Activated naive CD8-positive, alpha-beta T cell treated with anti-CD3 and anti-CD28 coated beads, Interleukin-2, amount 10 ng/mL, durations not matched to agents 7 days and 5 days (primary cell): Measurements from ENCODE around the gene IL11. TPM values are rescaled to one million over a fixed set of nuclear protein-coding genes. Genes with fewer than 3 reads are reported as not detected.
A peak's percentile ranks its signal among the peaks of the same experiment; 100 is the strongest.
"Not testable (repeated sequence)": the region's sequence is repeated elsewhere in the genome, so short reads cannot be mapped to it uniquely, and the experiment has no call there.

Experiments used
- ATAC-seq: fragments of 150-1000 bp; cut with Tn5 transposase; one replicate; pipeline ENCODE4 v1.10.0; 2021; ENCODE audit warnings: low read depth, moderate library complexity
- POLR2A ChIA-PET: fragments of 350-600 bp; sonication (Branson Sonifier 250); formaldehyde crosslinking; loops from one replicate; lab custom pipeline; 2021; ENCODE audit warnings: antibody characterized with exemption; lab: Charles Lee
- DNase-seq: peaks from one replicate; pipeline ENCODE4 v3.0.0; 2021
- H3K27ac Mint-ChIP-seq: one replicate; pipeline ENCODE4 v1.8.0; 2022; ENCODE audit warnings: mild to moderate bottlenecking, mixed read lengths
- H3K27me3 Mint-ChIP-seq: one replicate; pipeline ENCODE4 v1.8.0; 2022; ENCODE audit warnings: mild to moderate bottlenecking, moderate library complexity, mixed read lengths
- H3K36me3 Mint-ChIP-seq: one replicate; pipeline ENCODE4 v1.8.0; 2021; ENCODE audit warnings: mild to moderate bottlenecking, mixed read lengths
- H3K4me1 Mint-ChIP-seq: one replicate; pipeline ENCODE4 v1.8.0; 2021; ENCODE audit warnings: mixed read lengths
- H3K4me3 Mint-ChIP-seq: one replicate; pipeline ENCODE4 v1.8.0; 2022; ENCODE audit warnings: mild to moderate bottlenecking, moderate library complexity, mixed read lengths
- H3K9me3 Mint-ChIP-seq: one replicate; pipeline ENCODE4 v1.8.0; 2021; ENCODE audit warnings: mixed read lengths
- total RNA-seq, 2 experiments: library from RNA; stranded (reverse); gene quantifications; one replicate each; pipeline ENCODE4 v1.2.3, GENCODE V29; 2021

IL11 gene
- total RNA-seq, 2 experiments from 2014 or later: 0.53 to 0.60 TPM

DNA sequence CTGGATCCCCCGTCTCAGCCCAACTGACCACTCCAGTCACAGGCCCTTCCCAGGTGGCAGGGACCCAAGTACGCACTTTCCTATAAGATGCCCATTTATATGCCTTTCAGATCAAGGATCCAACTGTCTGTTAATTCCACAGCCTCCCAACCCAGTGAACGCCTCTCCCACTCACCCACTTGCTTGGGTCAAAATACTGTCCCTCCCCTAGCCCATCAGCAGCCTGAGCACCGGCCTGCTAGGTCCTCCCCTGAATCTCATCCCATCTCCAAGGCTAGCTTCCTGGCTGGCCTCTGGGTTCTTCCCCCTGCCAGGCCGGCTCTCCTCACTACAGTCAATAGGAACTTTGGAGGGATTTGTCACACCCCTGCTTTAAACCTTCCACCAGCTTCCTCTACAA is 35.4 kb upstream of the IL11 start:
- Mint-ChIP-seq H3K36me3 (peaks cover 48% of the 10 kb centered on the region), H3K9me3 (peaks cover 11% of the 10 kb centered on the region), H3K27me3 (no peaks in the 10 kb centered on the region), H3K27ac (peak overlapping the region; percentile 99), H3K4me1 (peaks cover 36% of the 10 kb centered on the region), H3K4me3 (peak overlapping the region; percentile 95)
- ATAC-seq: no peak
- no peak for DNase-seq
- POLR2A ChIA-PET: interaction anchor here (1.5 to 12.9 kb wide), 5 partner anchors 15 to 151 kb away, joined by 3 to 211 read pairs (median 43); partner anchors contain the start of genes RPL28 and TMEM238

DNA sequence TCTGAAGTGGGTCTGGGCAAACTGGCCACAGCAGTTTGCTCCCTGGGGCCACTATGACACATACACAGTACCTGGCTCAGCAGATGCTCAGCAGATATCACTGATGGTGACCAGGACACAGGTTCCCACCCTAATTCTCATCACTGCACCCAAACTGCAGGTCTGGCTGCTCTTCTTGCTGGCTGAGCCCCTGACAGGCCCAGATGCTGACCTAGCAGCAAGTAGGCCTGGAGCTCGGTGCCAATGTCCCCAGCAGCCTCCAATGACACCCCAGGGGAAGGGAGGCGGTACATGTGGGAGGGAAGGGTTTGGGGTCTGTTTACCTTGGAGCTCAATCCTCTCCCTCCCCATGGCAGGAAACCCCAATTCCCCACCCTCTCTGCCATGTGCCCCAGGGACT is 32.2 kb upstream of the IL11 start:
- no peak for DNase-seq
- Mint-ChIP-seq H3K36me3 (peaks cover 42% of the 10 kb centered on the region), H3K9me3 (no peaks in the 10 kb centered on the region), H3K27me3 (no peaks in the 10 kb centered on the region), H3K4me1 (peaks cover 35% of the 10 kb centered on the region), H3K27ac (no peak overlapping the region), H3K4me3 (no peak overlapping the region)
- POLR2A ChIA-PET: interaction anchor here (2.1 to 12.9 kb wide), 2 partner anchors 12 to 19 kb away, joined by 7 to 211 read pairs; partner anchors contain the start of genes RPL28 and TMEM238
- ATAC-seq: no peak

DNA sequence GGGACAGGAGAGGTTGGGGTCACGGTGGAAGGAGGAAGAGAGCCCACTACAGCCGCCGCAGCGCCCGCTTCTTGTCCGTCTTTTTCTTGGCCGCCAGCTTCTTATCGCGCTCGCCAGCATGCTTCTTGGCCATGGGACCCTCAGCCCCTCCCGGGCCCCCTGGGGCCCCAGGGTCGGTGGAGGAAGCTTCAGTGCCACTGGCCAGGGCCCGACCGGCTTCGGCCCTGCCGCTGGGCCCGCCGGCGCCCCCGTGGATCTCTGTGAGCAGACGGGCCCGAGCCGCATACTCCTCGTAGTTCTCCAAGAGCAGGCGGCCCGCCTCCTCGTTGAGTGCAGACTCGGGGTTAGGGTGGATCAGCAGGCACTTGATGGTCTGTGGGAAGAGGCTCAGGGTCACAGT is 31.1 kb upstream of the IL11 start:
- H3K36me3 Mint-ChIP-seq: peaks cover 36% of the 10 kb centered on the region

DNA sequence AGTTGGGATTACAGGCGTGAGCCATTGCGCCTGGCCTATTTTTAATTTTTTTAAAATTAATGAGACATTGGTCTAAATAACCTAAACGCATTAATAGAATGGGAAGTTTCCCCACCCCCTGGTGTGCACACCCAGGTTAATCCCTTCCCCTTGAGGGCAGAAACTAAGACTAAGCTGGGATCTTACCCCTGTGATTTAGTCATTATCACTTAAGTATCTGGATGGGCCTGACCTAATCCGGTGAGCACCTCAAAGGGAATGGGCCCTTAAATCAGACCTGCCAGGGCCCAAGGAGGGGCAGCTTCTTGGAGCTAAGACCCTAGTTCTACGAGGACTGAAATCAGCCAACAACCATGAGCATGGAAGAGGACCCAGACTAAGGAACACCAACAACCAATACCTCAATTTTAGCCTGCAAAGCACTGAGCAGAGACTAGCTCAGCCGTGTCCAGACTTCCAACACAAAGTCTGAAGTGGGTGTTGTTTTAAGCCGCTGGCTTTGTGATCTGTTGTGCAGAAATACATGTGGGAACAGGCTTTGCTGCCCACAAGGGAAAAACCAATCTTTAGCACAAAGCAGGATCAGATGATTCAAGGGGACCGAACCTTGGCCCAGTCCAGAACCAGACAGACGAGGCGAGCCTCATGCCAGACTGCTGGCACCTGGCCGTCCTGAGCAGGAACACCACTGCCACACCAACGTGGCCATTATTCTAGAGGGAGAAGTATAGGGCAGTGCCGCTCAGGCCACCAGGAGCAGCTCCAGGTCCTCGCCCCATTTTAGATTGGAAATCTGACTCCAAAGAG is 30.2 kb upstream of the IL11 start:
- DNase-seq (no peak), ATAC-seq (no peak)
- Mint-ChIP-seq H3K27me3 (no peaks in the 10 kb centered on the region), H3K4me1 (peaks cover 23% of the 10 kb centered on the region), H3K9me3 (no peaks in the 10 kb centered on the region), H3K4me3 (no peak overlapping the region), H3K27ac (peak overlapping the region; percentile 54), H3K36me3 (peaks cover 26% of the 10 kb centered on the region)
- POLR2A ChIA-PET: interaction anchor here (1.5 to 12.9 kb wide), 3 partner anchors 8 to 17 kb away, joined by 9 to 211 read pairs (median 10); partner anchors contain the start of genes RPL28 and TMEM238

More for the DNA sequence above, 31.1 kb upstream of the IL11 start:
- H3K27me3 Mint-ChIP-seq, ATAC-seq, H3K27ac Mint-ChIP-seq, DNase-seq, H3K9me3 Mint-ChIP-seq, H3K4me3 Mint-ChIP-seq: not testable (repeated sequence)
- POLR2A ChIA-PET: interaction anchor here (12.9 kb wide), 1 partner anchor 10 kb away, joined by 211 read pairs; the partner anchor contains the start of gene RPL28
- peaks cover 32% of the 10 kb centered on the region for H3K4me1 Mint-ChIP-seq

DNA sequence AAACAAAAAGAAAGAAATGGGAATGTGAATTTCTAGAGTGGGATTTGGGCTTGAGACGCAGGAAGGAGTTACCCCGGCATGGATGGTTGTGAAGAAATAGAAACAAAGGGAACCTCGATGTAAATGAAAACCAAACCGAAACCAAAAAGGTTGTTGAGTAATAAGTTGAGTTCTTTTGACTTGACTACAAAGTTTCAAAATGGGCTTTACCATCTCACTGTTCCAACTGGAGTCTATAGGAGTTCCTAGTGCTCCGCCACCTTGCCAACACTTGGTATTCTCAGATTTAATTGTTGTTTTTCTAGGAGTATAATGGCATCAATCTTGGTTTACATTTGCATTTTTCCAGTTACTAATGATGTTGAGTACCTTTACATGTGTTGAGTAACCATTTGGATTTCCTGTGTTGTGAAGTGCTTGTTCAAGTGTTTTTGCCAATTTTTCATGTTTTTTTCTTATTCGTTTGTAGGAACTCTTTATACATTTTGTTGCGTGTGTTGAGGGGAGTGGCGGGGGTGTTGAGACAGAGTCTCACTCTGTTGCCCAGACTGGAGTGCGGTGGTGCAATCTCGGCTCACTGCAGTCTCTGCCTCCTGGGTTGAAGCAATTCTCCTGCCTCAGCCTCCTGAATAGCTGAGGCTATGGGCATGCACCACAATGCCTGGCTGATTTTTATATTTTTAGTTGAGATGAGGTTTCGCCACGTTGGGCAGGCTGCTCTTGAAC is 28.1 kb upstream of the IL11 start:
- H3K4me3 Mint-ChIP-seq: no peak overlapping the region
- POLR2A ChIA-PET: interaction anchor here (1.0 to 12.9 kb wide), 5 partner anchors 7 to 59 kb away, joined by 4 to 211 read pairs (median 9); partner anchors contain the start of genes KMT5C, RPL28, TMEM238 and UBE2S

DNA sequence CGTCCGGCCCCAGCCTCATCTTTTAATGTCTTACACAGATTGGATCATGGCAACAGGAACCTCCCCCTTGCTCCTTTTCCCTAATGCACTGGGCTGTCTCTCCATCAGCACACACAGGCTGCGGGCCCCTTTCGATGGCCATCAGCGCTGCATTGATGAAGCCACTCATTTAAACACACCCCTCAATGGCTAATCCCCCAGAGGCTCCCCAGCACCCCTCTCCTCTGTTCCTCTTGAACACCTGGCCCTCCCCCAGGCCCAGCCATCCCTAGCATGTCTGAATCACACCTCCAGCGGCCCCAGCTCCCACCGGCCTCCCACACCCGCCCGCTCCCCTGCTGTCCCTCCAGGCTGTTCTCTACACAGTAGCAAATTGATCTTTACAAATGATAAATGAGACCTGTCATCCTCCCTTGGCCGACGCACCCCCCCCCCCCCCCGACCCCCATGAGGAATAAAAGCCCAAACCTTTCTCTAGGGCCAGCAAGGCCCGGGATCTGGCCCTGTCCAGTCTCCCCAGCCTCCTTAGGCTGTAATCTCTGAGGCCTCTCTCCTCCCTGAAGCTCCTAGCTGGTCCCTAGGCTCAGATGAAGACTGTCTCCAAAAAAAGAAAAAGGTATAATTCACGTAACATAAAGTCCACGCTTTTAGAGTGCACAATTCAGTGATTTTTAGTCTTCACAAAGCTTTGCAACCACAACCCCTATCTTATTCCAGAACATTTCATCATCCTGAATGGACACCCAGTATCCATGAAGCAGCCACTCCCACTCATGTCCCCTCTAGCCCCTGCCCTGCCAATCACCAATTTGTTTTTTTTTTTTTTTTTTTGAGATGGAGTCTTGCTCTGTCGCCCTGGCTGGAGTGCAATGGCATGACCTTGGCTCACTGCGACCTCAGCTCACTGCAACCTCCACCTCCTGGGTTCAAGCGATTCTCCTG is 22.8 kb upstream of the IL11 start:
- Mint-ChIP-seq H3K27me3 (no peaks in the 10 kb centered on the region), H3K9me3 (no peaks in the 10 kb centered on the region), H3K27ac (no peak overlapping the region), H3K4me1 (peaks cover 16% of the 10 kb centered on the region), H3K36me3 (peaks cover 10% of the 10 kb centered on the region), H3K4me3 (no peak overlapping the region)
- POLR2A ChIA-PET: interaction anchor here (0.5 to 11.0 kb wide), 4 partner anchors 9 to 111 kb away, joined by 3 to 211 read pairs (median 4); partner anchors contain the start of genes TMEM238 and UBE2S
- DNase-seq (no peak), ATAC-seq (no peak)

More for the DNA sequence above, 28.1 kb upstream of the IL11 start:
- Mint-ChIP-seq H3K27ac (peak overlapping the region; percentile 37), H3K36me3 (peaks cover 17% of the 10 kb centered on the region), H3K9me3 (no peaks in the 10 kb centered on the region), H3K27me3 (no peaks in the 10 kb centered on the region), H3K4me1 (peaks cover 14% of the 10 kb centered on the region)
- DNase-seq (no peak), ATAC-seq (no peak)

DNA sequence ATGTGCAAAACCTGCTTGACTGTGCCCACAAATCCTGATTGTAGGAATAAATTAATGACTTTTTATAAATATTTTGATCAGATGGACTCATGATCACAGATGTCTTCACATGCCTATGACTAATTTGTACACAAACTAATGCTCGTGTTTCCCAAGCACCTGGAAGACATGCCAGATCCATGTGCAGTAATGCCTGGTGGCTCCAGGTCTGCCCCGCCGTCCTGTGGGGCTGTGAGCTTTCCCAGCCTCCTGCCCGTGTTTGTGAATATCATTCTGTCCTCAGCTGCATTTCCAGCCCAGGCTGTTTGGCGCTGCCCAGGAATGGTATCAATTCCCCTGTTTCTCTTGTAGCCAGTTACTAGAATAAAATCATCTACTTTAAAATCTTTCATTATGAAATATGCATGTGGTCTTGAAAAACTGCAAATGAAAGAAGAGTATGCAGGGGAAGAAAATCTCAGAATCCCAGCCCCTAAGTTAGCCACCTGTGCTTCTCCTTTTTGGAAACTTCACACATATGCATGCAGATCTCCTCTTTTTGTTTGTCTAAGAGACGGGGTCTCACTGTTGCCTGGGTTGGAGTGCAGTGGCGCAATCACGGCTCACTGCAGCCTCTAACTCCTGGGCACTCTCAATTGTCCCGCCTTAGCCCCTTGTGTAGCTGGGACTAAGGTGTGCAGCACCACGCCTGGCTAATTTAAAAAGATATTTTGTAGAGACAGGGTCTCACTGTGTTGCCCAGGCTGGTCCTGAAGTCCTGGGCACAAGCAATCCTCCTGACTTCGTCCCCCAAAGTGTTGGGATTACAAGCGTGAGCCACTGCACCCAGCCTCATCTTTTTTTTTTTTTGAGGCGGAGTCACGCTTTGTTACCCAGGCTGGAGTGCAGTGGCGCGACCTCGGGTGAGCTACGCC is 21.7 kb upstream of the IL11 start:
- POLR2A ChIA-PET: interaction anchor here (0.7 to 11.0 kb wide), 2 partner anchors 12 to 112 kb away, joined by 4 to 211 read pairs; partner anchors contain the start of gene UBE2S
- no peaks in the 10 kb centered on the region for H3K9me3 Mint-ChIP-seq
- H3K4me3 Mint-ChIP-seq: no peak overlapping the region
- peak overlapping the region; percentile 22 for H3K27ac Mint-ChIP-seq
- no peaks in the 10 kb centered on the region for H3K27me3 Mint-ChIP-seq
- peaks cover 21% of the 10 kb centered on the region for H3K36me3 Mint-ChIP-seq
- DNase-seq (no peak), ATAC-seq (no peak)
- peaks cover 24% of the 10 kb centered on the region for H3K4me1 Mint-ChIP-seq

DNA sequence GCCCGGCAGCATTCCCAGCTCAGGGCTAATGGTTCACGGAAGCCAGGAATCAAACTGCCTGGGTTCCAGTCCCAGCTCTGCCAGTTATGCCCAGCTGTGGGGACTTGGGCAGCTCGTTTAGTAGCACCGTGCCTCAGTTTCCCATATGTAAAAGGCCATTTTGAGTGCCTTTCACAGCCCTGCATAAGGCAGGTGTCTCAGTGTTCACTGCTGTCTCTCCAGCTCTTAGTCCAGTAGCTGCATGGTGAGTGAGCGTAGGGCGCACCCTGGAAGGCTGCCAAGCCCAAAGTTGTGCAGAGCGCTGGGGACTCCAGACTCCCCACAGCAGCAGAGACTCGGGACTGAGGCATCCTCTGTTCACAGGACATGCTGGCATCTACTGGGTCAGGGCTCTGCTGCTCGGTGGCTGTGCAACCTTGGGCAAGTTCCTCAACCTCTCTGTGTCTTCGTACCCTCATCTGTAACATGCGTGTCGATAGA is 21.0 kb upstream of the IL11 start:
- ATAC-seq: no peak
- peaks cover 28% of the 10 kb centered on the region for H3K36me3 Mint-ChIP-seq

DNA sequence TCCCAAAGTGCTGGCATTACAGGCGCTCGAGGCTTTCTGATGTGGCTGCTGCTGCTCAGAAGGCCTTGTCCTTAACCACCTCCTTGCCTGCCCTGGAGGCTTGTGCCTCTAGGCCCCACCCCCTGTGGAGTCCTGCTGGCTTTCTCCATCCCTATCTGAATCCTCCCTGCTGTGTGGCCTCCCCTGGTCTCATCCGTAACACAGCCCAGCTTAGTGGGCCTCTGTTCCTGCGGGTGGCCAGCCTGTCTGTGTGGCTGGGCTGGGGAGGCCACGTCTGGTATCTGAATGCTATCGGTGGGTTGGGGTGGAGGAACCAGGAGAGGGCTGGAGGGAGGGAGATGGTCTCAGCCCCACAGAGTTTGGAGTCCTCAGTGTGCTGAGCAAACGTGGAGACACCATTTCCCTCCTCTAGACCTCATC is 20.2 kb upstream of the IL11 start:
- no peak for ATAC-seq
- peaks cover 34% of the 10 kb centered on the region for H3K36me3 Mint-ChIP-seq
- no peak for DNase-seq
- H3K4me3 Mint-ChIP-seq: no peak overlapping the region
- no peaks in the 10 kb centered on the region for H3K27me3 Mint-ChIP-seq
- no peaks in the 10 kb centered on the region for H3K9me3 Mint-ChIP-seq
- no peak overlapping the region for H3K27ac Mint-ChIP-seq
- peaks cover 28% of the 10 kb centered on the region for H3K4me1 Mint-ChIP-seq
- POLR2A ChIA-PET: interaction anchor here (0.6 to 11.0 kb wide), 4 partner anchors 13 to 453 kb away, joined by 3 to 211 read pairs (median 12); partner anchors contain the start of genes UBE2S and ZNF628

More for the DNA sequence above, 21.0 kb upstream of the IL11 start:
- H3K9me3 Mint-ChIP-seq: no peaks in the 10 kb centered on the region
- DNase-seq: no peak
- no peak overlapping the region for H3K27ac Mint-ChIP-seq
- no peak overlapping the region for H3K4me3 Mint-ChIP-seq
- no peaks in the 10 kb centered on the region for H3K27me3 Mint-ChIP-seq
- peaks cover 28% of the 10 kb centered on the region for H3K4me1 Mint-ChIP-seq
- POLR2A ChIA-PET: interaction anchor here (0.6 to 11.0 kb wide), 3 partner anchors 12 to 454 kb away, joined by 3 to 211 read pairs (median 6); partner anchors contain the start of genes UBE2S and ZNF628

DNA sequence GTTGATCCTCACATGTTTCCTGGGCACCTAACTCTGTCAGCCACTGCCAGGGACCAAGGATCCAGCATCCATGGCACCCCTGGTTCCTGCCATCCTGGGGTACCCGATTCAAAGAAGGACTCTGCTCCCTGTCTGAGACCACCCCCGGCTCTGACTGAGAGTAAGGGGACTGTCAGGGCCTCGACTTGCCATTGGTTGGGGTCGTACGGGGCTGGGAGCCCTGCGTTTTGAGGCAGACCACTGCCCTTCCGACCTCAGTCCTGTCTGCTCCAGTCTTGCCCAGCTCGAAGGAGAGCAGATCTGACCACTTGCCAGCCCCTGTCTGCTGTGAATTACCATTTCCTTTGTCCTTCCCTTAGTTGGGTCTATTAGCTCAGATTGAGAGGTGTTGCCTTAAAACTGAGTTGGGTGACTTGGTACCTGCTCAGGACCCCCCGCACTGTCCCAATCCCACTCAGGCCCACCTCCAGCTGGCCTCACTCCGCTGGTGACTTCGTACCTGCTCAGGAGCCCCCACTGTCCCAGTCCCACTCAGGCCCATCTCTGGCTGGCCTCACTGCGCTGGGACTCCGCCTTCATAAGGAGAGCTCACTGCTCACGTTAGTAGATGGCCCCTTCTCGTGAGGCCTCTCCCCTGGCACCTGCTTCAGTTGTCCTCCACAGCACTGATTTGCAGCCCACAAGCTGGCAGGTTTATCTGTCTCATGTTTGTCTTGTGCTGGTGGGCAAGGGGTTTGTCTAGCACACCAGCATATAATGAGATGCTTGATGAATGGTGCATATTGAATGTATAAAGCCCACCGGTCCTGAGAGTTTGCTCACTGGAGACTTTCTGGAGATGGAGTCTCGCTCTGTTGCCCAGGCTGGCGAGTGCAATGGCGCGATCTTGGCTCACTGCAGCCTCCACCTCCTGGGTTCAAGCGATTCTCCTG is 19.4 kb upstream of the IL11 start:
- Mint-ChIP-seq H3K9me3 (no peaks in the 10 kb centered on the region), H3K4me1 (peaks cover 31% of the 10 kb centered on the region), H3K4me3 (peak overlapping the region; percentile 40), H3K27ac (peak overlapping the region; percentile 54), H3K36me3 (peaks cover 34% of the 10 kb centered on the region), H3K27me3 (no peaks in the 10 kb centered on the region)
- POLR2A ChIA-PET: interaction anchor here (0.8 to 11.0 kb wide), 3 partner anchors 14 to 1200 kb away, joined by 3 to 211 read pairs (median 19); partner anchors contain the start of genes MBOAT7 and UBE2S
- ATAC-seq (no peak), DNase-seq (no peak)
